H1 (cell line): Measurements from ENCODE around the gene TECPR2. TPM values are rescaled to one million over a fixed set of nuclear protein-coding genes. Genes with fewer than 3 reads are reported as not detected.

ENCODE experiments used
- CTCF ChIA-PET: fragments of 300-600 bp; sonication (Branson Sonifier 250); formaldehyde crosslinking; loops from one replicate; lab custom pipeline; 2021; ENCODE audit not compliant: partially characterized antibody; lab: Charles Lee
- POLR2A ChIA-PET: fragments of 300-600 bp; sonication (Branson Sonifier 250); formaldehyde crosslinking; loops from one replicate; lab custom pipeline; 2021; ENCODE audit warnings: inconsistent platforms; ENCODE audit not compliant: partially characterized antibody; lab: Charles Lee
- DNase-seq, 2 experiments: peaks; one replicate each; pipeline versions ENCODE4 v3.0.0 to v3.0.0-alpha.2; 2010 to 2022; ENCODE audit warnings: low spot score in 2 of 2, low read depth in 1 of 2, mixed read lengths in 1 of 2
- FAIRE-seq: peaks from 2 replicates; lab custom pipeline; 2011; peaks lifted over from hg19 to GRCh38; lab: Jason Lieb, UNC
- H2AFZ ChIP-seq: 2 replicates; pipeline ENCODE4 v1.8.1; 2012; ENCODE audit warnings: low read length, inconsistent platforms
- H2AK5ac ChIP-seq: 2 replicates; pipeline ENCODE4 v1.6.1; 2013; ENCODE audit warnings: low read depth, low read length
- H2BK120ac ChIP-seq: replicated peaks from 2 replicates; pipeline ENCODE3; 2013; ENCODE audit warnings: low read depth, low read length, inconsistent platforms
- H2BK12ac ChIP-seq: 2 replicates; pipeline ENCODE4 v1.6.1; 2013; ENCODE audit warnings: low read depth, low read length
- H2BK15ac ChIP-seq: 2 replicates; pipeline ENCODE4 v1.6.1; 2013; ENCODE audit warnings: low read length
- H2BK20ac ChIP-seq: 2 replicates; pipeline ENCODE4 v1.6.1; 2013; ENCODE audit warnings: low read length
- H2BK5ac ChIP-seq: 2 replicates; pipeline ENCODE4 v1.6.1; 2013; ENCODE audit warnings: low read depth, low read length
- H3K14ac ChIP-seq: 2 replicates; pipeline ENCODE4 v1.6.1; 2013; ENCODE audit warnings: inconsistent platforms; ENCODE audit not compliant: insufficient read length
- H3K18ac ChIP-seq: 2 replicates; pipeline ENCODE4 v1.6.1; 2013; ENCODE audit warnings: low read length; ENCODE audit errors: extremely low read depth
- H3K23ac ChIP-seq: 2 replicates; pipeline ENCODE4 v1.6.1; 2013; ENCODE audit warnings: inconsistent platforms; ENCODE audit not compliant: insufficient read length
- H3K23me2 ChIP-seq: 2 replicates; pipeline ENCODE4 v1.6.1; 2013; ENCODE audit warnings: low read depth, low read length
- H3K27ac ChIP-seq: 2 replicates; pipeline ENCODE4 v1.6.1; 2011; ENCODE audit warnings: low read depth, low read length, inconsistent platforms
- H3K27me3 ChIP-seq, 4 experiments: replicated peaks in 1 of 4; 1 replicate in 1 of 4; 2 replicates in 3 of 4; pipeline versions ENCODE4 v1.6.1 to v1.8.1; 2011 to 2013; ENCODE audit warnings: low read length in 3 of 4, mild to moderate bottlenecking in 3 of 4, inconsistent platforms in 2 of 4, mixed read lengths in 2 of 4, moderate library complexity in 1 of 4; ENCODE audit not compliant: control insufficient read depth in 3 of 4, insufficient read depth in 3 of 4; ENCODE audit errors: extremely low read depth in 1 of 4
- H3K36me3 ChIP-seq, 4 experiments: 2 replicates each; pipeline versions ENCODE4 v1.6.1 to v1.8.1; 2011 to 2013; ENCODE audit warnings: mild to moderate bottlenecking in 4 of 4, low read length in 3 of 4, moderate library complexity in 2 of 4, control low read depth in 1 of 4, inconsistent platforms in 1 of 4; ENCODE audit not compliant: insufficient read depth in 4 of 4, control insufficient read depth in 2 of 4
- H3K4ac ChIP-seq: replicated peaks from 2 replicates; pipeline ENCODE3; 2013; ENCODE audit warnings: low read length, low read depth, mixed read lengths, inconsistent platforms; ENCODE audit not compliant: insufficient read length
- H3K4me1 ChIP-seq, 4 experiments: replicated peaks in 1 of 4; 1 replicate in 1 of 4; 2 replicates in 3 of 4; pipeline versions ENCODE4 v1.6.1 to v1.8.1; 2011 to 2013; ENCODE audit warnings: low read length in 3 of 4, inconsistent platforms in 2 of 4, mixed read lengths in 1 of 4; ENCODE audit not compliant: insufficient read depth in 4 of 4, control insufficient read depth in 3 of 4
- H3K4me2 ChIP-seq, 2 experiments: 2 replicates each; pipeline versions ENCODE4 v1.6.1 to v1.8.1; 2011 to 2013; ENCODE audit warnings: low read depth in 2 of 2, low read length in 2 of 2, control low read depth in 1 of 2, inconsistent platforms in 1 of 2, mild to moderate bottlenecking in 1 of 2; ENCODE audit not compliant: insufficient read depth in 1 of 2
- H3K4me3 ChIP-seq, 4 experiments: fragments of 200-600, 300-600 bp in 1 of 4; sonication (generic), shearing (Covaris generic), sonication (Bioruptor Twin) in 1 of 4; 2 replicates each; pipeline versions ENCODE4 v1.5.1 to v1.8.1; 2011 to 2016; ENCODE audit warnings: low read length in 4 of 4, low read depth in 3 of 4, control low read depth in 2 of 4, inconsistent platforms in 2 of 4, mild to moderate bottlenecking in 2 of 4, mixed read lengths in 1 of 4, moderate library complexity in 1 of 4; ENCODE audit not compliant: insufficient read depth in 2 of 4; ENCODE audit errors: extremely low read depth in 1 of 4
- H3K56ac ChIP-seq: replicated peaks from 2 replicates; pipeline ENCODE3; 2013; ENCODE audit warnings: low read depth, mild to moderate bottlenecking, mixed read lengths, low read length, inconsistent platforms; ENCODE audit not compliant: insufficient read length
- H3K79me1 ChIP-seq: 2 replicates; pipeline ENCODE4 v1.6.1; 2013; ENCODE audit warnings: low read depth, low read length, control low read depth
- H3K79me2 ChIP-seq, 2 experiments: 2 replicates each; pipeline versions ENCODE4 v1.6.1 to v1.8.1; 2012 to 2013; ENCODE audit warnings: low read length in 2 of 2, mild to moderate bottlenecking in 2 of 2, inconsistent platforms in 1 of 2; ENCODE audit not compliant: insufficient read depth in 2 of 2, control insufficient read depth in 1 of 2
- H3K9ac ChIP-seq, 4 experiments: replicated peaks in 1 of 4; 1 replicate in 1 of 4; 2 replicates in 3 of 4; pipeline versions ENCODE4 v1.6.1 to v1.8.1; 2011 to 2013; ENCODE audit warnings: low read depth in 3 of 4, low read length in 3 of 4, control low read depth in 2 of 4, mild to moderate bottlenecking in 2 of 4, moderate library complexity in 2 of 4, inconsistent platforms in 1 of 4; ENCODE audit errors: extremely low read depth in 1 of 4
- H3K9me3 ChIP-seq, 2 experiments: 2 replicates each; pipeline versions ENCODE4 v1.6.1 to v1.8.1; 2012 to 2013; ENCODE audit warnings: mild to moderate bottlenecking in 2 of 2, moderate library complexity in 2 of 2, control low read depth in 1 of 2, inconsistent platforms in 1 of 2, low read depth in 1 of 2, low read length in 1 of 2, mixed read lengths in 1 of 2; ENCODE audit not compliant: insufficient read depth in 2 of 2
- H4K20me1 ChIP-seq, 2 experiments: replicated peaks in 1 of 2; 2 replicates each; pipeline versions ENCODE3 to v1.8.1; 2011 to 2013; ENCODE audit warnings: inconsistent platforms in 2 of 2, low read length in 2 of 2, mild to moderate bottlenecking in 1 of 2; ENCODE audit not compliant: insufficient read depth in 2 of 2, control insufficient read depth in 1 of 2
- H4K5ac ChIP-seq: 2 replicates; pipeline ENCODE4 v1.6.1; 2013; ENCODE audit warnings: low read length, low read depth, mixed read lengths, inconsistent platforms; ENCODE audit not compliant: insufficient read length
- H4K8ac ChIP-seq: 2 replicates; pipeline ENCODE4 v1.8.0; 2013; ENCODE audit warnings: mild to moderate bottlenecking, moderate library complexity, low read length, inconsistent platforms; ENCODE audit not compliant: insufficient read depth; ENCODE audit errors: extremely low read depth
- H4K91ac ChIP-seq: replicated peaks from 2 replicates; pipeline ENCODE3; 2013; ENCODE audit warnings: low read length, mixed read lengths, inconsistent platforms; ENCODE audit not compliant: insufficient read length
- KDM4A ChIP-seq: IDR thresholded peaks from one replicate; pipeline ENCODE4 v1.7.1; 2012; ENCODE audit warnings: low read depth, mild to moderate bottlenecking, moderate library complexity, low read length, inconsistent platforms; ENCODE audit not compliant: severe bottlenecking
- WGBS, 2 experiments: shearing (Covaris generic) in 1 of 2; methylation state at CpG; one replicate each; pipeline versions ENCODE4 v1.1.6 to v1.1.7; 2013 to 2015; ENCODE audit warnings: low lambda C conversion rate in 2 of 2, mixed read lengths in 2 of 2, inconsistent platforms in 1 of 2, low coverage in 1 of 2, missing lambda C conversion rate in 1 of 2; ENCODE audit not compliant: insufficient replicate concordance in 2 of 2, insufficient coverage in 1 of 2, insufficient read length in 1 of 2; ENCODE audit errors: extremely low coverage in 1 of 2, missing lambda C conversion rate in 1 of 2; 5-methylcytosine and 5-hydroxymethylcytosine counted together
- polyA plus RNA-seq, 7 experiments: library from polyadenylated mRNA; depleted of rRNA in 3 of 7; stranded (reverse) in 5 of 7; unstranded in 2 of 7; fragments of >200 nt in 5 of 7; fragments of 200-250 nt in 2 of 7; gene quantifications; 1 replicate in 5 of 7; 2 replicates in 1 of 7; 4 replicates in 1 of 7; pipeline versions ENCODE4 v1.2.1 to v1.2.3, GENCODE V29; 2011 to 2013; ENCODE audit warnings: missing spikeins in 2 of 7, mixed read lengths in 2 of 7
- total RNA-seq: library from RNA; stranded (reverse); fragmentation: NEBNext Ultra II Directional; extraction: Animal tissue kit (Norgen Biotek cat#: 25700); gene quantifications from 2 replicates; pipeline ENCODE4 v1.2.1, GENCODE V29; 2021

Gene TECPR2
- total and polyA plus RNA-seq, 2 of the 8 experiments (the other 6 are each of a cell fraction or from before 2014, with no cell fraction given): 6.8 to 19.4 TPM

GRCh38 chr14:102499401-102500157 is 136.8 kb downstream of the TECPR2 start:
- H3K4ac ChIP-seq: no peak overlapping the region
- no peak overlapping the region for H3K27ac ChIP-seq
- no peak overlapping the region for H4K5ac ChIP-seq
- H2BK5ac ChIP-seq: no peak overlapping the region
- H3K4me1 ChIP-seq: no peaks in the 10 kb centered on the region; a peak in 1 of 7 replicates
- no peak overlapping the region for H4K8ac ChIP-seq
- DNase-seq: no peak
- H3K18ac ChIP-seq: no peak overlapping the region
- no peak overlapping the region for H3K9ac ChIP-seq
- H3K27me3 ChIP-seq: no peaks in the 10 kb centered on the region; a peak in 1 of 7 replicates
- H2BK12ac ChIP-seq: no peak overlapping the region
- H3K14ac ChIP-seq: no peak overlapping the region
- CTCF ChIA-PET: interaction anchor here (0.9 to 5.4 kb wide), 16 partner anchors 8 to 164 kb away, joined by 3 to 42 read pairs (median 6); partner anchors contain the start of gene ANKRD9
- no peaks in the 10 kb centered on the region; the same call in 1 of the 2 replicates for H3K79me1 ChIP-seq
- H4K91ac ChIP-seq: no peak overlapping the region
- H3K79me2 ChIP-seq: no peaks in the 10 kb centered on the region
- POLR2A ChIA-PET: interaction anchor here (0.6 to 1.9 kb wide), 2 partner anchors 9 to 171 kb away, joined by 3 to 8 read pairs; no protein-coding TSS in a partner anchor
- H3K56ac ChIP-seq: no peak overlapping the region
- no peak overlapping the region for H3K4me3 ChIP-seq
- H3K36me3 ChIP-seq: 0 out of 8 replicates have a peak, but pooled peaks cover 0 to 3% (median 0%) of the 10 kb centered on the region in 4 experiments
- no peak overlapping the region for H3K4me2 ChIP-seq
- no peak overlapping the region for H2AK5ac ChIP-seq
- H2BK20ac ChIP-seq: no peak overlapping the region
- TF ChIP-seq KDM4A: no peak
- TF ChIP-seq, all 59 proteins: peak for 0
- no peak for FAIRE-seq
- no peaks in the 10 kb centered on the region; the same call in 1 of the 2 replicates for H3K23me2 ChIP-seq
- no peak overlapping the region for H2BK15ac ChIP-seq
- H3K9me3 ChIP-seq: no peaks in the 10 kb centered on the region
- peaks cover 0 to 4% of the 10 kb centered on the region in 2 experiments for H4K20me1 ChIP-seq
- no peak overlapping the region for H2AFZ ChIP-seq
- no peak overlapping the region for H2BK120ac ChIP-seq
- WGBS, 2 experiments: 94% methylated on average over 19 of the region's 23 CpGs; no CpG with 5 or more reads in 1 of the 2 experiments
- H3K23ac ChIP-seq: no peak overlapping the region
